ENCODE results near the gene CMYA5.
"Not testable (repeated sequence)": the region's sequence is repeated elsewhere in the genome, so short reads cannot be mapped to it uniquely, and the experiment has no call there.

The CMYA5 gene

GRCh38 chr5:79746642-79747569, 57.3 kb downstream of the CMYA5 start:
- no peak for DNase-seq (ENCODE audit: low read depth in 2 of 2)

GRCh38 chr5:79750611-79751510, 61.2 kb downstream of the CMYA5 start:
- DNase-seq (ENCODE audit: low read depth in 2 of 2): no peak

DNA sequence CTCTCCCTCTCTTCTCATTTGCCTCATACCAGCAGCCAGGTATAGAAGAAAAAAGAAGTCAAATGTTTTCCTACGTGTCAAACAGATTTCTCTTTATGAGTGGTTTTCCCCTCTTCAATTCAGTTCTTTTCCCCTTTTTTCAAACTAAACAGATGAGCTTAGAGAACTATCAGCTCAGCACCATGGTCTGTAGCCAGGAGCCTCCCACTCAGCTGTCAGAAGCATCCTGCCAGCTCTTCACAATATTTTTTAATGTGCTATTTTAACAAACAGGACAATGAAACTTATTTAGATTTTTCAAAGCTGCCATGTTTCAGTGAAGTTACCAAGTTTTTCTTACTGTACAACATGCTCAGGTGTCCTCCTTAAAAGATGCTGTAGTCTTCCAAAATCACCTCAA, 63.5 kb downstream of the CMYA5 start:
- DNase-seq (ENCODE audit: low read depth in 2 of 2): no peak

GRCh38 chr5:79753877-79754645, 64.4 kb downstream of the CMYA5 start:
- no peak for DNase-seq (ENCODE audit: low read depth in 2 of 2)

DNA sequence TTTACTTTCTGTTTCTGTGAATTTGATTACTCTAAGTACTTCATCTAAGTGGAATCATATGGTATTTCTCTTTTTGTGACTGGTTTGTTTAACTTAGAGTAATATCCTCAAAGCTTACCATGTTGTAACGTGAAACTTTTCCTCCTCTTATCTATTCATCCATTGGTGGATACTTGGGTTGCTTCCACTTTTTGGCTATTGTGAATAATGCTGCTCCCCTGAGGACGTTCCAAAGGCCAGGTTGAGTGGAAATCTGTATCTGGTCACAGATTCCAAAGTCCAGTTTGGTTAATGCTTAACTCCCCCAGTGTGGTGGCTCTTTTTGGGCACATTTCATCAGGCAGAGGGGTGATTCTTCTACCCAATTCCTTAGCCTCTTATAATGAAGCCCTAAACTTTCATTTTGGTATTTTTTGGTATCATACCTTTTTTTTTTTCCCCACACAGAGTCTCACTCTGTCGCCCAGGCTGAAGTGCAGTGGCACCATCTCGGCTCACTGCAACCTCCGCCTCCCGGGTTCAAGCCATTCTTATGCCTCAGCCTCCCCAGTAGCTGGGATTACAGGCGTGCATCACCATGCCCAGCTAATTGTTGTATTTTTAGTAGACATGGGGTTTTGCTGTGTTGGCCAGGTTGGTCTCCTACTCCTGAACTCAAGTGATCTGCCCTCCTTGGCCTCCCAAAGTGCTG, 65.4 kb downstream of the CMYA5 start:
- no peak for DNase-seq (ENCODE audit: low read depth in 2 of 2)

GRCh38 chr5:79756076-79756475, 66.4 kb downstream of the CMYA5 start:
- no peak for DNase-seq (ENCODE audit: low read depth in 2 of 2)

GRCh38 chr5:79759436-79759835, 69.8 kb downstream of the CMYA5 start:
- DNase-seq (ENCODE audit: low read depth in 2 of 2): no peak

DNA sequence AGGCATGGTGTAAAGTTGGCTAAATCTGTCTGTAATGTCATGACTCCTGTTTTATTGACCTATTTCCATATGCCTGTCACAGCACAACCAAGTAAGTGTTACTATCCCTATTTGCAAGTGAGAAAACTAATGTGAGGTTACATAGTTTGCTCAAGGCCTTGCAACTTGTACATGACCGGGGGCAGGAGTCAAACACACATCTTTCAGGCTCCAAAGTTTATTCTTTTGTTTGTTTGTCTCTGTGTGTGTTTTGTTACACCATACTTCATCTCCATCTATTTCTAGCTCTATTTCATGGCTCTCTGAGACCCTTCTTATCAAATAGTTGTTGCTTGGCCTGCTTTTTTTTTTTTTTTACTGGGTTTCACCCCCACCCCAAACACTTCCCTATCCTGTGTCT, 70.2 kb downstream of the CMYA5 start:
- no peak for DNase-seq (ENCODE audit: low read depth in 2 of 2)

- DNase-seq (ENCODE audit: low read depth in 2 of 2): no peak
These were observed 73.3 kb downstream of the CMYA5 start for GRCh38 chr5:79762929-79763328.

DNA sequence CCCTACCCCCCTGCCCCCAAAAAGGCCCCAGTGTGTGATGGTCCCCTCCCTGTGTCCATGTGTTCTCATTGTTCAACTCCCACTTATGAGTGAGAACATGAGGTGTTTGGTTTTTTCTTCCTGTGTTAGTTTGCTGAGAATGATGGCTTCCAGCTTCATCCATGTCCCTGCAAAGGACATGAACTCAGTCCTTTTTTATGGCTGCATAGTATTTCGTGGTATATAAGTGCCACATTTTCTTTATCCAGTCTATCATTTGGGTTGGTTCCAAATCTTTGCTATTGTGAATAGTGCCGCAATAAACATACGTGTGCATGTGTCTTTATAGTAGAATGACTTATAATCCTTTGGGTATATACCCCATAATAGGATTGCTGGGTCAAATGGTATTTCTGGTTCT, 74.5 kb downstream of the CMYA5 start:
- not testable (repeated sequence) for DNase-seq (ENCODE audit: low read depth in 2 of 2)

DNA sequence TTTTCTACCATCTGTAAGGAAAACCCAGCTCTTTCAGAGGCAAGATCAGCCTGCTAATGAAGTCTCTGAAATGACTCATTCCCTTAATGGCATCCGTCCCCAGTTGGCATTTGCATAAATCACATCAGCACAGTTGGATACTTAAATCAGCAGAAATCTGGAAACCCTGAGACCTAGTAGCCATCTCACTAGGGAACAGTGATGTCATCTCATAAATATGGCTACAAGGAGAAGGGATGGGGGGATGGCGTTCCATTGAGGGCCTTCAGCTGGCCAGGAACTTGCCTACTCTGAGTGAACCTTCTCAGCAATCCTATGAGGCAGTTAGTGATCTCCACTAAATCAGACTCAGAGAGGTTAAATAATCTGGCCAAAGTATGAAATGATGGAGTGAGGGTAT, 81.8 kb downstream of the CMYA5 start:
- no peak for DNase-seq (ENCODE audit: low read depth in 2 of 2)

- no peak for DNase-seq (ENCODE audit: low read depth in 2 of 2)
These were observed 83.0 kb downstream of the CMYA5 start for GRCh38 chr5:79772651-79773050.

DNA sequence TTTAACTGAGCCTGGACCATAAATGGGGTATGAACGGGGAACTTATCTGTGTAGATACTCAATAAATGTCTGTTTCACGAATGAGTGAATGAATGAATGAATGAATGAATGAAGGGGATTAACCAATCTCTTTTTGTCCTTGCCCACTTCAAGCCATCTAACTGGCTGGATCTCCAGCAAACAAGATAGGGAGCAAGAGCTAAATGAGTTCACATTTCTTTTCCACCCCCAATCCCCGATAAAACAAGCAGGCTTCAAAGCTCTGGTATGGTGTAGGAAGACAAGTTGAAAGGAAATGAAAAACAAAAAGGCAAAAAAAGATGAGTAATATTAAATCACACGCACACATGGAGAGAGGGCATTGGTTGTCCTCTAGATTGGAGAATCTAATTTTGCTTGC, 84.0 kb downstream of the CMYA5 start:
- DNase-seq (ENCODE audit: low read depth in 2 of 2): no peak

- no peak for DNase-seq (ENCODE audit: low read depth in 2 of 2)
These were observed 84.7 kb downstream of the CMYA5 start for GRCh38 chr5:79774171-79774854.

- no peak for DNase-seq (ENCODE audit: low read depth in 2 of 2)
These were observed 85.2 kb downstream of the CMYA5 start for GRCh38 chr5:79774855-79775237.

- DNase-seq (ENCODE audit: low read depth in 2 of 2): not testable (repeated sequence)
These were observed 95.1 kb downstream of the CMYA5 start for GRCh38 chr5:79784741-79785140.

DNA sequence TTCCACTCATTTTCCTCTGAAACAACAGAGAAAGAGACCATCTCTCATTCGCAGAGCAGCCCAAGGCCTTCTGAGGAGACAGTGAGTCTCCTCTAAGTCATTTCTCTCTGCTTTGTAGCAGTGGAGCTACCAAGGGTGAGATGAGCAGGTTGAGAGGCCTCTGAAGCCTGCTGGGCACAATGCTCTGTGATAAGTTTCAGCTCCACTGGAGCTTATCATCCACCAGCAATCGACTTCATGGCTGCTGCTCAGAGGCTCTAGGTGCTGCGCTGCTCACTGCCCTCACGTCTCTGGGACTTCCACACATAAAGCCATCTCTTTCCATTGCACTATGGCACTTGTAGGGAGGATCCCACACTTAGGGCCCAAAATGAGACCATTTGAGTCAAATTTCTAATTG, 96.3 kb downstream of the CMYA5 start:
- no peak for DNase-seq (ENCODE audit: low read depth in 2 of 2)

DNA sequence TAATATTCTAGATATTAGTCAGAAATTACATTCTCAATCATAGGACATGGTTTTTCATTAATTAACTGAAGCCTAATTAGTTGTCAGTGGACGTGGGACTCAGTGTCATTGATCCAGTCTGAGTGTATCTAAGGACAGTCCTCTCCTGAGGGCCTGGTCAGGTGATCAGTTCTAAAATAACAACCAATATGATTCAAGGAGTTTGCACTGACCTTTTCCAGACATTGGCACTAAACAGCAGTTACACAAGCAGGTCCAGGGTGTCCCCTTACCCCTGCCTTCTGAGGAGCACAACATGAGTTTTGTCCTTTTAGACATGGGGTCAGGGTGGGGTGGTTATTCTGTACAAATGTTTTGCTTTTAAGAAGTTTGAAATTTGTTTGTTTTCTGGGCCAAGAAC, 97.8 kb downstream of the CMYA5 start:
- DNase-seq (ENCODE audit: low read depth in 2 of 2): no peak

GRCh38 chr5:79791843-79792242, 102.2 kb downstream of the CMYA5 start:
- DNase-seq (ENCODE audit: low read depth in 2 of 2): no peak

- no peak for DNase-seq (ENCODE audit: low read depth in 2 of 2)
These were observed 102.8 kb downstream of the CMYA5 start for GRCh38 chr5:79792463-79792862.

GRCh38 chr5:79793304-79793703, 103.7 kb downstream of the CMYA5 start:
- DNase-seq (ENCODE audit: low read depth in 2 of 2): no peak

All from activated CD4-positive, alpha-beta T cell treated with anti-CD3 and anti-CD28 coated beads for 24 hours (primary cell).